GM18858 (cell line): Measurements from ENCODE around the gene GZMM.
A peak's percentile ranks its signal among the peaks of the same experiment; 100 is the strongest.

Source experiments
- ATAC-seq: cut with Tn5 transposase; IDR thresholded peaks from one replicate; pipeline ENCODE4 v1.9.1; 2021; ENCODE audit not compliant: unreplicated experiment

Gene GZMM

DNA sequence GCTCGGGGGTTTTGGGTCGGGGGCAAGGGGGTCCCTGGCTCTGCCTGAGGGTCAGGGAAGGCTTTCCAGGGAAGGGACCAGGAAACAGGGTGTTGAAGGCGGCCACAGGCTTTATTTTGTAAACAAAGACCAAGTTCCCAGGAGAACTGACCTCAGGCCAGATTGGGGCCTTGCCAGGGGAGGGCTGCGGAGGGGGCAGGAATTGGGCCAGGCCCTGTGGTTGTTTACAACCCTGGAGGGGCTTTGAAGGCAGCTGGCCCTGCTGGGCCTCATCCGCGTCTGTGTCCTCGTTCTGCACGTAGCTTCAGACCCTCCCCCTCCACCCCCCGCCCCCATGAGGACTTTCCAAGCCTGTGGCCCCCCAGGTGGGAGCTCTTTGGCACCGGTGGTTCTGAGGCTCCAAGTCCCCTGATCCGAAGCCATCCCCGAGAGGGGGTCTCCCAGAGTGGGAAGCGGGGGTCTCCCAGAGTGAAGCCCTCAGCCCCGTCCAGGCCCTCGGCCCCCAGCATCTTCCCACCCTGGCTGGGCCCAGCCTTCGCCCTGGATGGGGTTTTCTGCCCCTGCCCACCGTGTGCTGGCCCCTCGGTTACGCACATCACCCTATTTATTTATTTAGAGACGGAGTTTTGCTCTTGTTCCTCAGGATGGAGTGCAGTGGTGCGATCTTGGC, 15.1 kb downstream of the GZMM start:
- ATAC-seq, result no peak

DNA sequence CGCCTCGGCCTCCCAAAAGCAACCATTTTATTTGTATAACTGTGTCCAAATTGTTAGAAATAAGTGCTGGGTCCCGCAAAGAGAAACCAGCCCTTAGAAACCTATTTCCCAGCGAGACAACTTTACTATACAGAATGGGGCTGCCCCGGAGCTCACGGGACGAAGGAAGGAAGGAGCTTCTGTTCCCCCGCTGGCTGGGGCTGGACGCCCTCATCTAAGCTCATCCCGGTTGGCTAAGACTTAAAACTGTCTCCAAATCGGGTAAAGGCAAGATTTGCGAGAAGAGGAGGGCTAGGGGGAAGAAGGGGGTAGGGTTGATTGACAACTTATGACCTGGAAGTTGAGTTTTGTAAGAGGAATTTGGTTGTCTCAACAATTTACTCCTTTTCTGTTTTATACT, 16.3 kb downstream of the GZMM start:
- ATAC-seq, result no peak

DNA sequence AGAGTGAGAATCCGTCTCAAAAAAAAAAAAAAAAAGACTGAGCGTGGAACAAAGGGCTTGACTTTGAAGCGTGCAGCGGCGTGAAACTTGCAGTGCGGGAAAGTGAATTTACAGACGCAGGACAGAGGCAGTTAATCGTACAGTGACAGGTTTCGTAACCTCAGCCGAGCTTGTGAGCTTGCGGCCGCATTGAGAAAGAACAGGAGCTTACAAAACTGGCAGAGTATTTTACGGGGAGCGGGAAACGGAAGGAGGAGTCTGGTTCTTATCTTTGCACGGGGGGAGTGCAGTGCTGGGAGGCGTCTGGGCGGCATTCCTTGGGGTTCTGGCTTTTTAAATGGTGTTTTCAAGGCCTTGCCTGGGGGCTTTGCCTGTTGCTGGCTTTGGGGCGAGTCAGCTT, 22.6 kb downstream of the GZMM start:
- ATAC-seq, result no peak

DNA sequence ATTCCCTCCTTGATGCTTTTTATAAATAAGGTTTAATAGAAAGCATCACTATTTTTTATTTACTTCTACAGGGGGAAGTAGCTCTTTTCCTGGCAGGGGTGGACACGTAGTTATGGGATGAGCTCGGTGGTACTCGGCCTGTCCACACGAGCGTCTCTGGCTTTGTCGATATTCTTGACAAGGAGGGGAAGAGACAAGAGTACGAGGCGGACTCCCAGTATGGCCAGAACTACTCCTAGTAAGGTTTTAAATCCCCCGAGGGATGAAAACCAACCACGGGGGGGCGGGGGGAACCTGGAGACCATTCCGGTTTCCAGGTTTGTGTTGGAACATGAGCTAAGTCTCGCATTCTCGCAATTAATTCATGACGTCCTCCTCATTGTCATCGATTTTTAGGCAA, 23.0 kb downstream of the GZMM start:
- ATAC-seq, result no peak

DNA sequence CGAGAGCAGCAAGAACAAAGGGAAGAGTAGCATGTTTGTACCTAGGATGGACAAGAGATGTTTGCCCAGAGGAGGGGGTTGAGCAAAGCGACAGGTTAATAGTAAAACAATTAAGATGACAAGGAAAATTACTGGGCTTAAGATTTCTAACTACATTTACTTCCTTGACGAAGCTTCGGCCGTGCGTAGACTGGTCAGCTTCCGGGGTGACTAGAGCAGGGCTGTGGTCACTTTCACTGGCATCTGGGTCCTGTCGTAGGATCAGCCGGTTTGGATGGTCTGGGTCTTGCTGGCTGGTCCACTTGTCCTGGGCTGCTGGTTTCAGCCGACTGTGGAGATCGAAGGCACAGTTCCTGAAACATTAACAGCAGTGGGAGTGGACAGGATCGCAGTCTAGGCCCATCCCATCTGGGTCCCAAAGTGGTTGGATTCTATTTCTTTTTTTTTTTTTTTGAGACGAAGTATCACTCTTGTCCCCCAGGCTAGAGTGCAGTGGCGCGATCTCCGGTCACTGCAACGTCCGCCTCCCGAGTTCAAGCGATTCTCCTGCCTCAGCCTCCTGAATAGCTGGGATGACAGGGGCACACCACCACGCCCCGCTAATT, 23.5 kb downstream of the GZMM start:
- no peak for ATAC-seq

DNA sequence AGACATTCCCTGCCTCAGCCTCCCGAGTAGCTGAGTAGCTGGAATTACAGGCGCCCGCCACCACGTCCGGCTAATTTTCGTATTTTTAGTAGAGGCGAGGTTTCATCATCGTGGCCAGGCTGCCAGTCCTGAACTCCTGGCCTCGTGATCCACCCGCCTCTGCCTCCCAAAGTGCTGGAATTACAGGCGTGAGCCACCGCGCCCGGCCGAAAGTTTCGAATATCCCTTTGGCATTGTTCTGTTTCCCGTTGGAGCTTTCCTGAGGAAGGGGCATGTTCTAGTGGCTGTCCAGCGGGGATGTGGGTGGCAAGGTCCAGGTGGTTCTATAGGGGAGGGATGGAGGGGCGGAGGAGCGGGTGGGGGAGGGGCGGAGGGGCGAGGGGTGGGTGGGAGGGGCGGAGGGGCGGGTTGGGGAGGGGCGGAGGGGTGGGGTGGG, 26.4 kb downstream of the GZMM start:
- no peak for ATAC-seq

DNA sequence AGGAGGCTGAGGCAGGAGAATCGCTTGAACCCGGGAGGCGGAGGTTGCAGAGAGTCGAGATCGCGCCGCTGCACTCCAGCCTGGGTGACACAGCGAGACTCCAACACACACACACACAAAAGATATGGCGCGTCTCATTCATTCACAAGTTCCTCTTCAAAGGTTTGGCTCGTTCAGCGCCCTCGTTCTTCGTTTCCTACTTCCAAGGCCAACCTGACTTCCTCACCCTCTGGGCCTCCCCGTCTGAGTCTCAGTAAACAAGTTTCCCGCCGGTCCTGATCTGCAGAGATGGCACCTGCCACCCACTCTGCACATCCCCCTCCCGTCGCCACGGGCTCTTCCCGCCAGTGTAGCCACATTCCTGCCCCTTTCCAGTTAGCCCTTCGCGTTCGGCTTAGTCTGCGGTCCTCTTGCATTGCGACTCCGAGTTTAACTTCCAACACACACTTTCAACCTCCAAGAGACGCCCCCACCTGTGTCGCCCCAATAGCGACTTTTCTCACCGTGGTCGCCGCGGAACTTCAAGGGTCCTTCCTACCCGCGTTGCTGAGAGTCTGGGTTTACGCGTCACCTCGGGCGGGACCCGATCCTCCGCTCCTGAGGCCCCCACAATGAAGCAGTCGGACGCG, 27.2 kb downstream of the GZMM start:
- no peak for ATAC-seq

DNA sequence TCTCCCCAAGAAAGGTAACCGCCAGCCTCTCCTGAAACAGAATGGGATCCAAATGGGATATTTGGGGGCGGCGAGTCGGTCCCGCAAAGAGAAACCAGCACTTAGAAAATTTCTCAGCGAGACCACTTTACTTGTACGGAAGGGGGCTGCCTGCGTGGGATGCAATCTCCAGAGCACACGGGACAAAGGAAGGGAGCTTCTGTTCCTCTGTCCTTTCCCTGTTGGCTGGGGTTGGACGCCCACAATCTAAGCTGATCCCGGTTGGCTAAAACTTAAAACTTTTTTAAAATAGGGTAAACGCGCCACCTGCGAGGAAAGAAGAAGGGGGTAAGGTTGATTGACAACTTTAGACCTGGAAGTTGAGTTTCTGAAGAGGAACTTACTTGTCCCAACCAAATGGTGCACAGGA, 27.7 kb downstream of the GZMM start:
- ATAC-seq, result no peak

DNA sequence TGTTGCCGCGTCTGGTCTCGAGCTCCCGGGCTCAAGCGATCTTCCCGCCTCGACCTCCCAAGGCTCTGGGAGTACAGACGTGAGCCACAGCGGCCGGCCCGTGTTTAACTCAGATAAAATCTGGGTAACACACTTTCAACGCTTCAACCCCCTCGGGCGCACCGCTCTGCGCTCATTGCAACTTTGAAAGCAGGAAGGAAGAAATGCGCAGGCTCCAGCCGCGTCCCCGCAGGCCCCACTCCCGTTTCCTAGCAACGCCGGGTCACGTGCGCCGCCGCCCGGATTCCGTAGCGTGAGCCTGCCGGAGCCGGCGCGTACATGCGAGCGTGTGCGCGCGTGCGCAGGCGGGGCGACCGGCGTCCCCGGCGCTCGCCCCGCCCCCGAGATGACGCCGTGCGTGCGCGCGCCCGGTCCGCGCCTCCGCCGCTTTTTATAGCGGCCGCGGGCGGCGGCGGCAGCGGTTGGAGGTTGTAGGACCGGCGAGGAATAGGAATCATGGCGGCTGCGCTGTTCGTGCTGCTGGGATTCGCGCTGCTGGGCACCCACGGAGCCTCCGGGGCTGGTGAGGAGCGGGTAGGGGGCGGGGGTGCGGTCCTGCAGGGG, 28.4 kb downstream of the GZMM start, which contains the start of gene BSG:
BSG (plus strand) TSS at position 457 of the 603 bp plus-strand sequence; CDS start at position 496, 39 bp downstream.
- peak; percentile 63 for ATAC-seq

DNA sequence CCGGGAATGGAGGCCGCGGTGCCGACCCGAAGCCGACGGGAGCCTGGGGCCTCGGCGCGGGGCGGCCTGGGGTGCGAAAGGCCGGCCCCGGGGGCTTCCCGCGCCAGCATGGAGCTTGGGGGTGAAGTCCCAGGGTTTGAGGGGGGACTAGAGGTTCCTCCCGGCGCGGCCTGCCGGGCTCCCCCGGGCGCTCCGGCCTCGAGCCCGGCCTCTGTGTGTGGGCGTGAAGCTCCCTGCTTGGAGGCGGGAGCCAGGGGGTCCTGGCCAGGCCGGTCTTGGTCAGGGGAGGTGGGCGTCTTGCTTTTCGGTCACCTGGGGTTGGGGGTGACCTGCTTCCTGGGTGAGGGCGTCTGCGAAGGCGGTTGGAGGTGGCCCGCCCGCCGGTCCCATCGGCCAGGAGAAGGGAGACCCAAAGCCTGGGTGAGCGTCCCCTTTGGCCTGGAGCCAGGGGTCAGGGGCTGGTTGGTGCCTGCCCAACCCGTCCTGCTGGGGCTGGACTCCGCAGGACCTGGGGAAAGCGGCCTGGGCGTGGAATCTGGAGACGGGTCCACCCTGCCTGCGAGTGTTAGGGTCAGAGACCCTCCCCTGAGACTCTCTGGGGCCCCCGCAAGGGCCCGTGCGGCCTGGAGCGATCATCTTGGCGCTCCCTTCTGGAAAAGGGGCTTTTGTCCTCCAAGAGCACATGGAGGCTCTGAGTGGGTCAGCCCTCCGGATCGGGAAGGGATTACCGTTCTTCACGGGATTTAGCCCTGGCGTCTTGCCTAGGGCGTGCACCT, 29.1 kb downstream of the GZMM start:
- peak; percentile 11 for ATAC-seq

DNA sequence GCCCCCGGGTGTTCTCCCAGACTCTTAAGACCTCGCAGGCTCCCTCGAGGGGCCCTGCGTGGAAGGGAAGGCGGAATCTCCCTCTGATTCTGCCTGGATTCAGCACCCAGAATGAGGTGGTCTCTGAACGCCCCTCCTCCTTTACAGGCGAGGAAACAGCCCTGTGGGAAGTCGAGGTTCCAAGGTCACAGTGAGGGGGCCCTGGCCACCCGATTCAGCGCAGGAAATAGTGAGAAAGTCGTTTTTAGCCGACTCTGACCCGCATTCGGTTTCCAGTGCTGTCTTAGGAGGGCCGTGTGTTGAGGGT, 29.6 kb downstream of the GZMM start:
- ATAC-seq, result no peak

DNA sequence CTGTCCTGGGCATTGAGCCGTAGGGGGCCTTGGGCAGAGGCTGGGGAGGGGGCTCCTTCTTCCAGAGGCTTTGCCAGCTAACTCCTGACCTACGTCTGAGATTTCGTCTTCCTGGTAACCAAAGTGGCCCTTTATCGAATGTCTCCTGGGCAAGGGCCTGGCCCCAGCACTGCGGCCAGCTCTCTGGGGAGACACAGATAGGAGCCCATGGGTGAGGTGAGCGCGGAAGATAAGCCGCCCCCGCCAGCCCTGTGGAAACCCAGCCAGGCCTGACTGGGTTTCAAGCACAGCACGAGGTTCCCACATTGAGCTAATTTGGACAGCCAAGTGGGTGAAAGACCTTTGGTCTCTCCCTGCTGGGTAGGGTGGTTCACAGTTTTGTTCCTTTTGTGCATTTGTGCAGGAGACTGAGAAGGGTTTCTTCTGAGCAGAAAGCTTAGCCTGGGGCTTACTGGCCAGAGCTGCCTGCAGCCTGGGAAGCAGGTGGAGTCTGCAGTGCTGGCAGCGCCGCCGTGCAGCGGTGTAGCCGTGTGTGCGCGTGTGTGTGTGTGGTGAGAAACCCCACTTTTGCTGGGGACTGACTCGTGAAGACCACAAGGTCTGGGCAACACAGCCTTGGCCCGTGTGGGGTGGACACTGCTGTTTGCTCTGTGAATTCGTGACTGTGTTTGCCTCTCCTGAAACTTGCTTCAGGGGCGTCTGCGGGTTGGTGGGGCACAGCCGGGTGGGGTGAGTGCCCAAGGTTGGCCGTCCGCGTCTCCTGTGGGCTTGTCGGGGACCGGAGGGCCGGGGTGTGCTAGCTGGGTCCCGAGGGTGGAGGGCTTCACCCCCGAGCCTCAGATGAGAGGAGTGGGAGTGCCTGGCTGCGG, 31.0 kb downstream of the GZMM start:
- ATAC-seq, result no peak

DNA sequence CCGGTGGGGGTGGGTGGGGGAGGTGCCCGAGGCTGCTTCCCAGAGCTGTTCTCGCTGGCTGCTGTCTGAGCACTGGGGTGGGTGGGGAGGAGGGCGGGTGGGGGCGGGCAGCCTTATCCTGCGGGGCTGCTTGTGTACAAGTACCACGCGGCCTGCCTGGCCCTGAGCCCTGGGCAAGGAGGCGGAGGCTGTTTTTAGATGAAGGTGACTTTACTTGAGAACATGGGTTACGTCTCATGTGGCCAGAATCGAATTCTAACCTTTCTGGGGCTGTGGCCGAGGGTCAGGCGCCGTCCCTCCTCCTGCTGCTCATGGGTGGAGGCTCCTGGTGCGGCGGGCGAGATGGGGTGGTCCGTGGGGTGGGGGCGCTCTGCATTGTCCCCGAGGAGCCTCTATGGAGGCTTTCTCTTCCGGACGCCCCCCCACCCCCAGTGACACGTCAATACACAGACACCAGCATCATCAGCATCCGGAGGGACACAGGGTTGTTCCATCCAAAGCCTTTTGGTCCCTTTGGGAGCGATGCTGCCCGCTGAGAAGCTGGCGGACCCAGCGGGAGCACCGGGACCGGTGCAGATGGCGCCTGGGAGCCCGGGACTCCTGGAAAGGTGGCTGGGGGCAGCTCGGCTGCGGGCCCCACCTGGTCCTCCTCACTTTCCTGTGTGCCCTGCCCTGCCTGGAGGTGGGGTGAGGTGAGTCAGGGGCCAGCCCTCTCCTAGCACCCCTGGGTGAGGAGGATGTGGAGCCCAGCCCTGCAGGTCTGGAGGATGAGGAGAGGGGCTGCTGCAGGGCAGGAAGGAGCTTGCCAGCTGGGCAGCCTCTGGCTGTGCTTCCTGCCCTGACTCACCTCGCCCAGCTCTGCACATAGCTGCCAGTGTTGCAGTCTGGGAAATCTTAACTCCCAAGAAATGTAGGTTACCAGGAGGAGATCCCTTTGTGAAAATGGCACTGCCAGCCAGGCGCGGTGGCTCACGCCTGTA, 32.0 kb downstream of the GZMM start:
- ATAC-seq, result no peak

DNA sequence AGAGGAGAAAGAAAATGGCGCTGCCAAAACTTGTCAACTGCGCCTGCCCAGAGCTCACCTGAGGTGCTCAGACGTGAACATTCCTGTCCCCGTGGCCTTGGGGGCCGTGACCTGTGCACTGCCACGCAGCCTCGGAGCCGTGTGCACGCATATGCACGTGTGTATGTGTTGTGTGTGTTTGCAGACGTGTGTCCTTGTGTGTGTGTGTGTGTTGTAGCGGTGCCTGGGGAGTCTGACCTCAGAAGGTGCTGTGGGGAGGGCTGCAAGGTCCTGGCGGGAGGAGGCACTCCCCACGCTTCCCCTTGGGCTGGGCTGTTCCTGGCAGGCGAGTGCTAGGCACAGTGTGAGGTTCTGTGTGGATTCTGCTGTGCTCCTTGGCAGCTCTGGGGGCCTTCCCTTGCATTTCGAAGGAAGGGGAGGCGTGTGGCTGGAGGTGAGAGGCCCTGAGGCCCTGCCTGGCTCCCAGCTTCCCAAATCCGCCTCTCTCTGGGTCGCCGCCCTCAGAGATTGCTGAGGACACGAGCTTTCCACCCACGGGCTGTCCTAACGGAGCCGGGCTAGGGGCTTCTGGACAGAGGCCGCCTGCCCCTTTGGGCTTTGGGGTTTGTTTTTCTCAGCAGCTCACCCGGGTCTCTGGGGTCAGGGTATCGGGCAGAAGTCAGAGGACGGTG, 33.0 kb downstream of the GZMM start:
- ATAC-seq, result no peak

DNA sequence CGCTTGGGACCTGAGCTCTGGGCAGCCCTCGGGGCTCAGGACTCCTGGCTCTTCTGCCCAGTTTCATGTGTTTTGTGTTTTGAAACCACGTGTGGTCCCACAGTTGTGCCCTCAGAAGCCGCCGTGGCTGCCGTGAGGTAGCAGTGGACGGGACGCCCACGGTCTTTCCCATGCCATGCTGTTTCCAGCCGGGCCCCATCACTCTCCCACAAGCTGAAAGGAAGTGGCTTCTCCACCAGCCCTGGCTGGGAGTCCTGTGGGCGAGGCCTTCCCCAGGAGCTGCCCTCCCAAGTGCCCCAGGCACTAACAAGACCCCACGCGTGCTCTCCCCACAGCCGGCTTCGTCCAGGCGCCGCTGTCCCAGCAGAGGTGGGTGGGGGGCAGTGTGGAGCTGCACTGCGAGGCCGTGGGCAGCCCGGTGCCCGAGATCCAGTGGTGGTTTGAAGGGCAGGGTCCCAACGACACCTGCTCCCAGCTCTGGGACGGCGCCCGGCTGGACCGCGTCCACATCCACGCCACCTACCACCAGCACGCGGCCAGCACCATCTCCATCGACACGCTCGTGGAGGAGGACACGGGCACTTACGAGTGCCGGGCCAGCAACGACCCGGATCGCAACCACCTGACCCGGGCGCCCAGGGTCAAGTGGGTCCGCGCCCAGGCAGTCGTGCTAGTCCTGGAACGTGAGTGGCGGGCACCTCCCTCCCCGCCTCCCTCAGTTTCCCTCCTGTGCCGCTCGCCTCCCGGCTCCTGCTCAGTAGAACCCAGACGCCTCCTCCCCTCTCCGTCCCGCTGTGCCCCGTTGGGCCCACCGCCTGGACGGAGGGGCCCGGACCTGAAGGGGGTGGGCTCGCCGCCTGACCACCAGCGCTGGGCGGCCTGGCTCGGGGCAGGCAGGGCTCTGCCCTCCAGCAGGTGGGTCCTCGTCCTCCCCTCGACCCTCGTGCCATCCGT, 33.9 kb downstream of the GZMM start:
- ATAC-seq, result no peak

DNA sequence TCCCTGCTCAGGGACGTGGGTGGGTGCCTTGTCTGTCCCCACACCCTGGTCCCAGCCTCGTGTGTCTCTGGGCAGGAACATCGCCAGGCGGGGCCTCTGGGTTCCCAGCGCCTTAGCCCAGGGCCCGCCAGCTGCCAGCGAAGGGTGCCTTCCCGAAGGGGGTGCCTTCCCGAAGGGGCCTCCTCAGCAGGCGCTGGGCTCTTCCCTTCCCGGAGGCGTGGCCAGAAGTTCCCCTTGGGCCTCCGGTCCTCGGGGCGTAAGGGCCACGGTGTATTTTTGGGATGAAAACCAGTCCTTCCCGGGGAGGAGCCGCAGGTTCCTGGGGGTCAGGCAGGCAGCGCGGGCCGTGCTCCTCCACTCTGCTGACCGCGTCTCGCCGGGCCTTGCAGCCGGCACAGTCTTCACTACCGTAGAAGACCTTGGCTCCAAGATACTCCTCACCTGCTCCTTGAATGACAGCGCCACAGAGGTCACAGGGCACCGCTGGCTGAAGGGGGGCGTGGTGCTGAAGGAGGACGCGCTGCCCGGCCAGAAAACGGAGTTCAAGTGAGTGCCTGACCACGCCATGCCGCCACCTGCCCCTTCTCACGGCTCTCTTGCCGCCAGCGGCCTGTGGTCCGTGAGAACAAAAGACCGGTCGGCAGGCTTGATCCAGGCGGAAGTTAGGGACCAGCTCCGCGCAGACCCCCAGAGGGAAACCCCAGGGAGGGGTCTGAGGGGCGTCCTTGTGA, 35.4 kb downstream of the GZMM start:
- no peak for ATAC-seq

DNA sequence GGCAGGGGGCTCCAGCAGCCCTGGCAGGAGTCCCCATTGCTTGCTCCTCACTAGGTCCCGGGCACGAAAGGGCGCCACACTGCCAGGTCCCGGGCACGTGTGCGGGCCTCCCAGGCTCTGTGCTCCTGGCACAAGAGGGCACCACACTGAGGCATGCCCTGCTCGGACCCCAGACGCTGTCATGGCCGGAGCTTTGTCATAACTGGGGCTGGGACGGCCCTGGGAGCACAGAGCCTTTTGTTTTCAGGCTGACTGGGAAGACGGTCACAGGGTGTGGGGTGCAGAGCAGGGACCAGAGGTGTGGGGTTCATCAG, 35.9 kb downstream of the GZMM start:
- no peak for ATAC-seq
